ENCODE measurements around the gene PPP1R16B. TPM values are rescaled to one million over a fixed set of nuclear protein-coding genes. Genes with fewer than 3 reads are reported as not detected.
"Not testable (repeated sequence)": the region's sequence is repeated elsewhere in the genome, so short reads cannot be mapped to it uniquely, and the experiment has no call there.

PPP1R16B gene
- total RNA-seq, 4 donors from 2014 or later: 0.99 to 6.7 (median 3.6) TPM

- Histone ChIP-seq H3K27ac (no peak overlapping the region), H3K4me1 (peaks cover 0 to 10% (median 5%) of the 10 kb centered on the region in 3 donors), H3K36me3 (no peaks in the 10 kb centered on the region), H3K27me3 (peaks cover 0 to 6% (median 0%) of the 10 kb centered on the region in 4 donors), H3K4me3 (no peak overlapping the region), H3K9me3 (peaks cover 0 to 6% (median 0%) of the 10 kb centered on the region in 3 donors)
- no peak for DNase-seq
- intact Hi-C loops (cut with DNase I): no loop called here
- 25 to 39% methylated on average over 12 to 13 of the region's 16 CpGs for WGBS, 2 donors
- peak; percentile 33 to 82 (median 54) for TF ChIP-seq CTCF (IDR thresholded peaks at IDR 0.05)
- TF ChIP-seq POLR2A (IDR thresholded peaks at IDR 0.05): no peak
Observed at GRCh38 chr20:38790200-38791053, 15.1 kb upstream of the PPP1R16B start.

GRCh38 chr20:38791291-38791690 lies 14.2 kb upstream of the PPP1R16B start:
- no peak for TF ChIP-seq POLR2A (IDR thresholded peaks at IDR 0.05)
- TF ChIP-seq CTCF (IDR thresholded peaks at IDR 0.05): no peak
- Histone ChIP-seq H3K27ac (no peak overlapping the region), H3K27me3 (peaks cover 0 to 6% (median 0%) of the 10 kb centered on the region in 4 donors), H3K4me1 (peaks cover 0 to 10% (median 5%) of the 10 kb centered on the region in 3 donors), H3K4me3 (no peak overlapping the region), H3K9me3 (peaks cover 0 to 6% (median 0%) of the 10 kb centered on the region in 3 donors), H3K36me3 (no peaks in the 10 kb centered on the region)
- intact Hi-C loops (cut with DNase I): no loop called here
- WGBS, 2 donors: 47 to 70% methylated on average over 3 of the region's 3 CpGs
- DNase-seq: no peak

GRCh38 chr20:38791940-38792339 lies 13.6 kb upstream of the PPP1R16B start:
- Histone ChIP-seq H3K4me3 (no peak overlapping the region), H3K27ac (no peak overlapping the region), H3K4me1 (peaks cover 0 to 10% (median 5%) of the 10 kb centered on the region in 3 donors), H3K36me3 (no peaks in the 10 kb centered on the region), H3K9me3 (peaks cover 0 to 6% (median 0%) of the 10 kb centered on the region in 3 donors), H3K27me3 (peaks cover 0 to 6% (median 0%) of the 10 kb centered on the region in 4 donors)
- intact Hi-C loops (cut with DNase I): no loop called here
- WGBS, 2 donors: 71 to 86% methylated on average over 1 of the region's 1 CpG
- DNase-seq: no peak
- TF ChIP-seq POLR2A (IDR thresholded peaks at IDR 0.05): no peak
- TF ChIP-seq CTCF (IDR thresholded peaks at IDR 0.05): no peak

GRCh38 chr20:38794057-38794456 lies 11.4 kb upstream of the PPP1R16B start:
- 91 to 94% methylated on average over 4 to 5 of the region's 5 CpGs for WGBS, 2 donors
- DNase-seq; H3K36me3 ChIP-seq; H3K27ac ChIP-seq; H3K9me3 ChIP-seq; intact Hi-C loops (cut with DNase I); H3K4me3 ChIP-seq; H3K27me3 ChIP-seq: not testable (repeated sequence)
- H3K4me1 ChIP-seq: peaks cover 0 to 10% (median 5%) of the 10 kb centered on the region in 3 donors

GRCh38 chr20:38798266-38798665 lies 7.2 kb upstream of the PPP1R16B start:
- no peaks in the 10 kb centered on the region for H3K9me3 ChIP-seq
- no peaks in the 10 kb centered on the region for H3K27me3 ChIP-seq
- 75 to 97% methylated on average over 3 of the region's 3 CpGs for WGBS, 2 donors
- H3K4me1 ChIP-seq: no peaks in the 10 kb centered on the region
- no peak overlapping the region for H3K27ac ChIP-seq
- no peak overlapping the region for H3K4me3 ChIP-seq
- TF ChIP-seq CTCF (IDR thresholded peaks at IDR 0.05): no peak
- no peak for DNase-seq
- intact Hi-C loops (cut with DNase I): no loop called here
- H3K36me3 ChIP-seq: no peaks in the 10 kb centered on the region
